Measurements from ENCODE around the gene GJA9. TPM values are rescaled to one million over a fixed set of nuclear protein-coding genes. Genes with fewer than 3 reads are reported as not detected.
"Not testable (repeated sequence)": the region's sequence is repeated elsewhere in the genome, so short reads cannot be mapped to it uniquely, and the experiment has no call there.

Gene GJA9
- total RNA-seq, 1 experiment from 2014 or later: not detected

DNA sequence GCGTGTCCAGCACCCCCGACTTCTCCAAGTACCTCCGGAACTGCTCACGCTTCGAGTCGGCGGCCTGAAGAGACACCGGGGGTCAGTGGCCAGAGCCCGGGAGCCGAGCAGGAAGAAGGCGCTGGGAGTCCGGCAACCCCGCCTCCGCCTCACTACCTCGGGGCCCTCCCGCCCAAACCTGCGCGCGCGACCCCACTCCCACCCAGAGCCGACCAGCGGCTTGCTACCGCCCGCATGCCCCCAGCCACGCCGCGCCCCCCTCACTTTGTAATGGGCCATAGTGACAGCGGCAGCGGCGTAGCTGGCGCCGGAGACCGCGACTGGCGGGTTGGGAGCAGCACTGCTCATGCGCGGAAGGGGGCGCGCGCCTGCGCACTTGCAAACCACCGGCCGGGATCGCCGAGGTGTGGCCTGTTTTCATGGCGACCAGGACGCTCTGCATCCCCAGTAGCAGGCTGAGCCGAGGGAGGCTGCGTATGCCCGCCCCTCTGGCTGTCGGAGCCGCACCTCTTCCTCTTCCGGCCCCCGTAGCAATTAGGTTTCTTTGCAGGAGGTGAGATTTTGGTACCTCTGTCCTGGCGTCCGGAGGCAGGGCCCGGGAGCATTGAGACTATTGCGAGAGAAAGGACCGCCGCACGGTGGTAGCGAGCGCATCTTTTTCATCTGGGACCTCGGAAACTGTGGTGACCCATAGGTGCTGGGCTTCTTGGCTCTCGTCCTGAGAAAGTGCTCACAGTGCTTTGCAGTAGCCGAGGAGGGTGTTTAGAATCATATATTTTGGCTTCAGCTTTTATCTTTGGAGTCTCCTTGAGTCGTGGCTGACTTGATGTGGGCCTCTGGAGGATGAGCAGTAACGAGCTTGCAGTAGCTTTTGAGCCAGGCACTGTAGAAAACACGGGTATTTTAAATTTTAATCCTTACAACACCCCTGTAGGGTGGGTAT lies 8.1 kb downstream of the GJA9 start, which contains the start of gene MYCBP:
Gene MYCBP (minus strand): TSS at position 322 of the 943 bp plus-strand sequence. CDS start 43 bp downstream, at position 279.
- peak; percentile 96 for DNase-seq (ENCODE audit: low read depth)

- peak; percentile 40 for DNase-seq (ENCODE audit: low read depth)
These were observed 8.9 kb downstream of the GJA9 start for GRCh38 chr1:38872401-38873026.

DNA sequence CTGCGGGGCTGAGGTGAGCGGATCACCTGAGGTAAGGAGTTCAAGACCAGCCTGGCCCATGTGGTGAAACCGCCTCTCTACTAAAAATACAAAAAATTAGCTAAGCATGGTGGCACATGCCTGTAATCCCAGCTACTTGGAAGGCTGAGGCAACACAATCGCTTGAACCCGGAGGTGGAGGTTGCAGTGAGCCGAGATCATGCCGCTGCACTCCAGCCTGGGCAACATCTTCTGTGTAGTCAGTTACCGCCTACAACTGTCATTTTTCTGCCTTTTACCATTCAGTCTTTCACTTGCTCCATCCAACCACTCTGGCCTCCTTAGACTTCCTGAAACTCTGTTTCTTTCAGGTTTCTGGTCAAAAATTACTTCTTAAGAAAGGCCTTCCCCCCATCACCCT lies 10.4 kb downstream of the GJA9 start:
- DNase-seq (ENCODE audit: low read depth): no peak

DNA sequence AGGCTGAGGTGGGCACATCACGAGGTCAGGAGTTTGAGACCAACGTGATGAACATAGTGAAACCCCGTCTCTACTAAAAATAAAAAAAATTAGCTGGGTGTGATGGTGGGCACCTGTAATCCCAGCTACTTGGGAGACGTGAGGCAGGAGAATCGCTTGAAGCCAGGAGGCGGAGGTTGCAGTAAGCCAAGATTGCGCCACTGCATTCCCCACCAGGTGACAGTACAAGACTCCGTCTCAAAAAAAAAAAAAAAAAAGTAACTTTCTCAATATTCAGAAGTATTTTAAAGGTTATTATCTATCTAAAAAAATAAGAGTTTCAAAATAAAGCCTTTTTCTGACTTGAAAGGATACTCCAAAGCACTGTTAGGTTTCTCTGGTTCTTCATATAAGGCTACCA lies 14.2 kb downstream of the GJA9 start:
- DNase-seq (ENCODE audit: low read depth): no peak

GRCh38 chr1:38865112-38865715 lies 16.2 kb downstream of the GJA9 start:
- no peak for DNase-seq (ENCODE audit: low read depth)

- DNase-seq (ENCODE audit: low read depth): peak; percentile 30
These were observed 21.0 kb downstream of the GJA9 start for GRCh38 chr1:38860454-38860795.

- peak; percentile 99 for DNase-seq (ENCODE audit: low read depth)
These were observed 21.6 kb downstream of the GJA9 start, which contains the start of gene RRAGC for GRCh38 chr1:38859561-38860453. Gene RRAGC, minus strand, starts transcription at chr1:38859772. Its CDS starts 126 bp downstream, at chr1:38859646.

- DNase-seq (ENCODE audit: low read depth): peak; percentile 86
These were observed 22.4 kb downstream of the GJA9 start for GRCh38 chr1:38858833-38859560.

DNA sequence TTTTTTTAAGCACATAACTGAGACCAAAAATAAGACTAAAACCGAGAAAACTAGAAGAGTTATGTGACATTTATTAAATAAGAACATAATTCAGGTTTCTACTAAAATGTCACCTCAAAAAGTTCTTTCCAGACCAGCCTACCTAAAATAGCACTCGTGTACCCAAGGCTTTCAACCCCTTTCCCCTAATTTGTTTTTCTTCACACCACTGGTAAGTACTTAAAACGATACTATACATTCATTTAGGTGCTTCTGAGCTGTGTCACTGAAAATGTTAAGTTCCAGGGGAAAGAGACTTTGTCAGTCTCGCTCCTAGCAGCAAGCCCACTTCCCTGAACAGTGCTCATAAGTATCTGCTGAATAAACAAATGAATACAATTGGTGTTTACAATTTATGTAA lies 28.6 kb downstream of the GJA9 start:
- no peak for DNase-seq (ENCODE audit: low read depth)

DNA sequence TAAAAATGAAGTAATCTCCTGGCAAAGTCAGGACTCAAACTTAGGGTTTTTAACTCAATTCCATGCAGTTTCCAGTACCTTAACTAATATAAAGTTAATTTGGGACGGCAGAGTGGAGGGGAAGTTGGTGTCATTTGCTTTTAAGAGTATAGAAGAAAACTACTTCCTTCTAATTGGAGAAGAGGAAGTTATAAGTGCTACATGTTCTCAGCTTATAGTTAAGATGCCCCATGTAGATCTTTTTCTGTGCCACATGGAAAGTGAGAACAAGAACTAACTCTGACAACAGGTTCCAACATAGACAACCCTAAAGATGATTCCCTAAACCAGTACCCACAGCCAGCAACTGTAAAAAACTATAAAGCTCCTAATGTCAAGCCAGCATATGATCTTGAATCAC lies 33.3 kb downstream of the GJA9 start:
- DNase-seq (ENCODE audit: low read depth): no peak

- DNase-seq (ENCODE audit: low read depth): no peak
These were observed 35.2 kb downstream of the GJA9 start for GRCh38 chr1:38846210-38846609.

GRCh38 chr1:38845088-38845487 lies 36.3 kb downstream of the GJA9 start:
- not testable (repeated sequence) for DNase-seq (ENCODE audit: low read depth)

- DNase-seq (ENCODE audit: low read depth): no peak
These were observed 41.1 kb downstream of the GJA9 start for GRCh38 chr1:38840281-38840680.

GRCh38 chr1:38839363-38839762 lies 42.0 kb downstream of the GJA9 start:
- no peak for DNase-seq (ENCODE audit: low read depth)

DNA sequence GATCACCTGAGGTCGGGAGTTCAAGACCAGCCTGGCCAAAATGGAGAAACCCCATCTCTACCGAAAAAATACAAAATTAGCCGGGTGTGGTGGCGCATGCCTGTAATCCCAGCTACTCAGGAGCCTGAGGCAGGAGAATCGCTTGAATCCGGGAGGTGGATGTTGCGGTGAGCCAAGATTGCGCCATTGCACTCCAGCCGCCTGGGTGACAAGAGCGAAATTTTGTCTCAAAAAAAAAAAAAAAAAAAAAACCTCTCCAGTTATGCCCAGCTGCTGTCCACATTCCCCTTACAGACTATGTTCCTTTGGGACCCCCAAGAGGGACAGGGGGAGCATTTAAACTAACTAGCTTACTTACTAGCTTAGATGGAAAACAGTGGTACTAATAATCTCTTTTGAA lies 45.1 kb downstream of the GJA9 start:
- DNase-seq (ENCODE audit: low read depth): not testable (repeated sequence)

- DNase-seq (ENCODE audit: low read depth): peak; percentile 83
These were observed 46.2 kb downstream of the GJA9 start for GRCh38 chr1:38834937-38835827.

DNA sequence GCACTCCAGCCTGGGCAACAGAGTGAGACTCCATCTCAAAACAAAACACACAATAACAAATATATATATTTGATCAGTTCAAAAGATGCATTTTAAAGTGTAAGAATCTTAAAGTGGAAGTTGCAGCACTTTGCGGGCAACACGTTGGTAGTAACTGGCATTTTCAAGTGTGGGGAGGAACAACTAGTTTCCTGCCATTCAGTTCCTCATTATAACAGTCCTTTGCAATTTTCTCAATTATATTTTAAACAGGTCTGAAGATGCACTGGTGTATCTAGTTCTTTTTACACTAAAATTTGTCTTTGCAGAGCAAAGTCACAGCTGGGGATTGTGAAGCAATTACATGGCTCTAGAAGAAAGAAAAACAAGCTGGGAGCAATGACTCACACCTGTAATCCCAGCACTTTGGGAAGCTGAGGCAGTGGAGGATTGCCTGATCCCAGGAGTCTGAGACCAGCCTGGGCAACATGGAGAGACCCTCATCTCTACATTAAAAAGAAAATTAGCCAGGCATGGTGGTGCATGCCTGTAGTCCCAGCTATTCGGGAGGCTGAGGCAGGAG lies 47.1 kb downstream of the GJA9 start:
- no peak for DNase-seq (ENCODE audit: low read depth)

GRCh38 chr1:38833146-38833545 lies 48.2 kb downstream of the GJA9 start:
- no peak for DNase-seq (ENCODE audit: low read depth)

- no peak for DNase-seq (ENCODE audit: low read depth)
These were observed 49.0 kb downstream of the GJA9 start for GRCh38 chr1:38832370-38832734.

Measured in M059J (cell line).